ENCODE data around the gene TNFAIP2.

GRCh38 chr14:103103461-103104388 is 19.5 kb upstream of the TNFAIP2 start:
- TF ChIP-seq, protein P1, sequence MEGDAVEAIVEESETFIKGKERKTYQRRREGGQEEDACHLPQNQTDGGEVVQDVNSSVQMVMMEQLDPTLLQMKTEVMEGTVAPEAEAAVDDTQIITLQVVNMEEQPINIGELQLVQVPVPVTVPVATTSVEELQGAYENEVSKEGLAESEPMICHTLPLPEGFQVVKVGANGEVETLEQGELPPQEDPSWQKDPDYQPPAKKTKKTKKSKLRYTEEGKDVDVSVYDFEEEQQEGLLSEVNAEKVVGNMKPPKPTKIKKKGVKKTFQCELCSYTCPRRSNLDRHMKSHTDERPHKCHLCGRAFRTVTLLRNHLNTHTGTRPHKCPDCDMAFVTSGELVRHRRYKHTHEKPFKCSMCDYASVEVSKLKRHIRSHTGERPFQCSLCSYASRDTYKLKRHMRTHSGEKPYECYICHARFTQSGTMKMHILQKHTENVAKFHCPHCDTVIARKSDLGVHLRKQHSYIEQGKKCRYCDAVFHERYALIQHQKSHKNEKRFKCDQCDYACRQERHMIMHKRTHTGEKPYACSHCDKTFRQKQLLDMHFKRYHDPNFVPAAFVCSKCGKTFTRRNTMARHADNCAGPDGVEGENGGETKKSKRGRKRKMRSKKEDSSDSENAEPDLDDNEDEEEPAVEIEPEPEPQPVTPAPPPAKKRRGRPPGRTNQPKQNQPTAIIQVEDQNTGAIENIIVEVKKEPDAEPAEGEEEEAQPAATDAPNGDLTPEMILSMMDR (conservative IDR thresholded peaks at IDR 0.05; ENCODE audit: low read length): no peak
- TF ChIP-seq EZH2phosphoT487 (IDR thresholded peaks at IDR 0.05; ENCODE audit: borderline replicate concordance, low read depth, low read length): no peak
